HK-2 (cell line): ENCODE results near the gene PAFAH1B2.
"Not testable (repeated sequence)": the region's sequence is repeated elsewhere in the genome, so short reads cannot be mapped to it uniquely, and the experiment has no call there.

ENCODE experiments used
- DNase-seq: peaks from one replicate; pipeline ENCODE4 v3.0.0-alpha.2; 2018; ENCODE audit not compliant: unreplicated experiment

The PAFAH1B2 gene

DNA sequence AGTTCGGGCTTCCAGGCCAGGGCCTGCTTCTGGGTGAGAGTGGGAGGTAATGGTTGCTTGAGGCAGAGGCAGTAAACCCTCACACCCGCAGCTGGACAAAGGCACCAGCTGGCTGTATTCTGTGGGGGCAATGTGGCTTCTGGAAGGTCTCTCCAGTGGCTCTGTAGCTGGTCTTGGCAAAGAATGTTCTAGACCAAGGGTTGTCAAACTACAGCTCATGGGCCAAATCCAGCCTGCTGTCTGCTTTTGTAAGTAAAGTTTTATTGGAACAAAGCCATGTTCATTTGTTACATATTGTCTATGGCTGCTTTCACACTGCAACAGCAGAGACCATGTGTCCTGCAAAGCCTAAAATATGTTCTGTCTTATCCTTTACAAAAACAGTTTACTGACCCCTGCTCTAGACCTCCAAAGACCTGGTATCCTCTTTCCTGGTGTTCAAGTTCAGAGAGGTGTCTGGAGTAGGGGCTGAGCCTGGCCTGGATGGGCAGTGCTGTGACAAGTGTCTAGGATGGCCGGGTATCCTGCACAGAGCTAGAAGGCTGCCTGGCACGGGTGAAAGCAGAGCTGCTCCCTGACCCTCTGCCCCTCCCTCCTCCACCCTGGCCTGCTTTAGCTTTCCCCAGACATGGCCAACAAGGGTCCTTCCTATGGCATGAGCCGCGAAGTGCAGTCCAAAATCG, 58.4 kb downstream of the PAFAH1B2 start:
- DNase-seq = no peak

DNA sequence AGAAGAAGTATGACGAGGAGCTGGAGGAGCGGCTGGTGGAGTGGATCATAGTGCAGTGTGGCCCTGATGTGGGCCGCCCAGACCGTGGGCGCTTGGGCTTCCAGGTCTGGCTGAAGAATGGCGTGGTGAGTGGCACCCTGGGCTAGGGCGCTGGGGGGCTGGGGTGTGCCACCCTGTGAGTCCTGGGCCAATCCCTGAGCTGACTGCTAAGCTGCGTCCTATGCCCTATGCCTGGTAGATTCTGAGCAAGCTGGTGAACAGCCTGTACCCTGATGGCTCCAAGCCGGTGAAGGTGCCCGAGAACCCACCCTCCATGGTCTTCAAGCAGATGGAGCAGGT, 59.0 kb downstream of the PAFAH1B2 start:
- DNase-seq = no peak

DNA sequence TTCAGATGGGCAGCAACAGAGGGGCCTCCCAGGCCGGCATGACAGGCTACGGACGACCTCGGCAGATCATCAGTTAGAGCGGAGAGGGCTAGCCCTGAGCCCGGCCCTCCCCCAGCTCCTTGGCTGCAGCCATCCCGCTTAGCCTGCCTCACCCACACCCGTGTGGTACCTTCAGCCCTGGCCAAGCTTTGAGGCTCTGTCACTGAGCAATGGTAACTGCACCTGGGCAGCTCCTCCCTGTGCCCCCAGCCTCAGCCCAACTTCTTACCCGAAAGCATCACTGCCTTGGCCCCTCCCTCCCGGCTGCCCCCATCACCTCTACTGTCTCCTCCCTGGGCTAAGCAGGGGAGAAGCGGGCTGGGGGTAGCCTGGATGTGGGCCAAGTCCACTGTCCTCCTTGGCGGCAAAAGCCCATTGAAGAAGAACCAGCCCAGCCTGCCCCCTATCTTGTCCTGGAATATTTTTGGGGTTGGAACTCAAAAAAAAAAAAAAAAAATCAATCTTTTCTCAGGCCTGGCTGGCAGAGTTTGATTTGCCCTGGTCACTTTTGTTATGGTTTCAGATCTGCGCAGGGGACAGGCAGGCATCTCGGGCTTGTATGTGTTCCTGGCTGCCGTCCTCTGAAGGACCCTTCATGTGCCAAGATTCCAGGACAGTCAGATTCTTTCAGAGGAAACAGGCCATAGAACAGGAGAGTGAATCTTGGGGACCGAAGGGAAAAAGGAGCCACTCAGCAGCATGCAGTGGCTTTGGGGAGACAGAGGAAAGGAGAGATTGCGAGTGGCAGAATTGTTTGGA, 60.4 kb downstream of the PAFAH1B2 start:
- DNase-seq = no peak

DNA sequence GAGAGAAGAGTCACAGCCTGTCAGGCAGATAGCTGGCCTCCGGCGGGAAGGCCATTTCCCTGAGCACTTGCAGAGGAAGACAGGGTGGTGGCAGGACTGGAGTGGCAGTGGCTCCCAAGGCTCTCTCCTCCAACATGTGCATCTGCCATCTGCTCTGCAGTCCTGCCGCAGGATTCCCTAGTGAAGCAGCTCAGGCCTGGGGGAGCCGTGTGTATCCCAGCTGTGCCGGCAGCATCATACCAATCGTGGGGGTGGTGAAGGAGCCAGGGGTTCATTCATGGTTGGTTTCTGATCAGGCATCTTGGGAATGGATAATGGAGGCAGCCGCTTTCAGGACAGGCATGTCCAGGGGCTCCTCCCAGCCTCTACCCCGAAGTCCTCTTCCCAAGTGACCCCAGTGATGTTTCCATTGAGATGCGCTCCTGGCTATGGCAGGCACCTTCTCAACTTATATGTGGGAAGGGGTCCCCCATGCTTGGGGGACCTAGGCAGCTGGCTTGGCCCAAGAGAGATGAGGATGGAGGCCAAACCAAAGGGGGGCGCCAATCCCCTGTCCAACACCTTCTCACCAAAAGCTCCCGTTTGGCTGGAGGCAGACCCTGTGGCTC, 61.2 kb downstream of the PAFAH1B2 start:
- DNase-seq = no peak

DNA sequence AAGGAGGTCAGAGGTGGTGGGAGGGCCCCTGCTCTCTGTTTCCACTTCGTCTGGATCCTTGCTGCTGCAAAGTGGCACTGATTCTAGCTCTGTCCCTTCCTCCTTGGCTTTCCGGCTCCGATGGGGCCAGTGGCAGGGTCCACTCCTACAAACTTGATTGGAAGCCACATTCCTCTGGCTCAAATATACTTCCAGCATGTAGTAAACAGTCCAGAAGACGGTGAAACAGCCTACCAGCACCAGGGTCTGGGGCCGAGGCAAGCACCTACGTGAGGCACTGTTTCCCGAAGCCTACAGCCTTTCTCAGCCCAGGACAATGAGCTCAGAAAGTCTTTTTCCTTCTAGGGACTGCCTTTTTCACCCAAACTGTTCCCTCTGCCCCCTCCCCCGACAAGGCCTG, 62.0 kb downstream of the PAFAH1B2 start:
- not testable (repeated sequence) for DNase-seq

DNA sequence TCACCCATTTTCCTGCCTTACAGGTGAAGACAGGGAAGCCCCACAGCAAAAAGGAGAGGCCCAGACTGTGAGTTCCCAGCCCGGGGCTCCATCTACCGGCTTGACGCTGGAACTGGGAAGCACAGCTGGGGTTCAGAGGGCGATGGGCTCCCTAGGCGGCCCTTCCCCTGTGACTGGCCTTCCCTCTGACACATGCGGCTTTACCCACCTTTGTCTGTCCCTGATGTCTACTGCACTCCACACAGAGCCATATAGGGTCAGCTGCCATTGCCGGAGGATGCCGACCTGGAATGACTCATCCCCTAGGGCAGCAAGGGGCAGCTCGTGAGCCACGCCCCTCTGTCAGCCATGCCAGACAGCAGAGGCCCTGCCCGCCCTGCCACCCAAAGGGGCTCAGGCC, 62.8 kb downstream of the PAFAH1B2 start:
- DNase-seq = not testable (repeated sequence)

DNA sequence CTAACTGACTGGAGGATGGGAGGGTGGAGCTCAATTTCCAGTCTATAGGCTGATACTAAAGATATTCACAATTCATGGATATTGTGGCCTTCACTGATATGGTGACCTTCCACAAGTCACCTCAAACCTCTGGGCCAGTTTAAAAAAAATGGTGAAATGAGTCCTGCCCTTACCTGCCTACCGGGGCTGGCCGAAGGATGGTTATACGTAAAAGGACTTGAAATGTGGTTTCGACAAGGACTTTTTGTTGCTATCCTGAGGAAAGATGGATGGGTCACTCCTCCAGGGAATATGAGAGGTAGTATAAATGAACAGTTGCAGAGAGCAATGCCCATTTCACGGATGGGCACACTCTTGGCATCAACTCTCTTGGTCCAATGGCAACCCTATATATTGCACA, 63.4 kb downstream of the PAFAH1B2 start:
- not testable (repeated sequence) for DNase-seq

DNA sequence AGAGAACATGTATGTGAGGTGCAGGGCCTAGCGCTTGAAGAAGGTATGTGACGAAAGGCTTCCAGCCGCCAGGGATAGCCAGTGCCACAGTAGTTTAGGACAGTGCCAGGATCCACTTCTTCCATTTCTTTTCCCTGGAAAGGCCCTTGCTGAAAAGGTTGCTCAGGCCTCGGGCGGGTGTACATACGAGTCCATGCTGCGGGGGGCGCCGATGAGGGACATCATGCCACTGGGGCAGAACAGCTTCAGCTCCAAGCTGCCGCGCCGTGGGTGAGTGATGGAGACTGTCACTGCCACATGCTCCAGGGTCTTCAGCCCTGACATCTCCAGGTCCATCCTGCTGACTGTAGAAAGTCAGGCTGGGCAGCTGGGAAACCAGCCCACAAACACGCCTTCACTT, 64.6 kb downstream of the PAFAH1B2 start:
- DNase-seq = not testable (repeated sequence)

DNA sequence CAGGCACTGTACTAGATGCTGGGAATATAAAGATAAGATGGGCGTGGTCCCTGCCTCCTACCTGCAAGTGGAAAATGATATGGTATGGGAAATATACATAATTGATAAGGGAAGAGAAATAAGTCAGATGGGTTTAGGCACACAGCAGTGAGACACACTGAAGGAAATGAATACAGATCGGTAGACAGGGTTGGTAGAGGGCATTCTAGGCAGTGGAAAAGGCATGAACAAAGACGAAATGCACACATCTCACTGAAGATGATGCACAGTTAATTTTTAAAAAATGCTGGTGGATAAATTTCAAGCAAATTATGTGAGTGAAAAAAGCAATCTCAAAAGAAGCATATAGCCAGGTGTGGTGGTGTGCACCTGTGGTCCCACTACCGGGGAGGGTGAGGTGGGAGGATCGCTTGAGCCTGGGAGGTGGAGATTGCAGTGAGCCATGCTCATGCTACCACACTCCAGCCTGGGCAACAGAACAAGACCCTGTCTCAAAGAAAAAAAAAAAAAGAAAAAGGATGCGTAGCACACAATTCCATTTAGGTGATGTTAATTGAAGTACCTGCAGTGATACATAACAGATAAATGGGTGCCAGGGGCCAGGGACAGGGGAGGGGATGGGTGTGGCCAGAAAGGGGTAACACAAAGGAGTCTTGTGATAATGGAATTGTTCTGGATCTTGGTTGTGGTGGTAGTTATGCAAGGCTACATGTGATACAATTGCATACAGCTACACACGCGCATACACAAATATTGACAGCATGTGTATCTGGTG, 65.5 kb downstream of the PAFAH1B2 start:
- not testable (repeated sequence) for DNase-seq

DNA sequence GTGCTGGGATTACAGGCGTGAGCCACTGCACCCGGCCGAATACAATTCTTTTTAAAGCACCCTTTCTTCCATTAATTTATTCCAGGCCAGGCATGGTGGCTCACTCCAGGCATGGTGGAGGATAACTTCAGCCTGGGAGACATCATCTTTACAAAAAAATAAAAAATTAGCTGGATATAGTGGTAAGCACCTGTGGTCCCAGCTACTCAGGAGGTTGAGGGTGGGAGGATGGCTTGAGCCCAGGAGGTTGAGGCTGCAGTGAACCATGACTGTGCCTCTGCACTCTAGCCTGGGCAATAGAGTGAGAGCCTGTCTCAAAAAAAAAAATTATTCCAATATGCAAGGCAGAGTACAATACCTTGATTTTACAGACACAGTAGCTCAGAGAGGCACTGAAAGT, 66.5 kb downstream of the PAFAH1B2 start:
- no peak for DNase-seq

DNA sequence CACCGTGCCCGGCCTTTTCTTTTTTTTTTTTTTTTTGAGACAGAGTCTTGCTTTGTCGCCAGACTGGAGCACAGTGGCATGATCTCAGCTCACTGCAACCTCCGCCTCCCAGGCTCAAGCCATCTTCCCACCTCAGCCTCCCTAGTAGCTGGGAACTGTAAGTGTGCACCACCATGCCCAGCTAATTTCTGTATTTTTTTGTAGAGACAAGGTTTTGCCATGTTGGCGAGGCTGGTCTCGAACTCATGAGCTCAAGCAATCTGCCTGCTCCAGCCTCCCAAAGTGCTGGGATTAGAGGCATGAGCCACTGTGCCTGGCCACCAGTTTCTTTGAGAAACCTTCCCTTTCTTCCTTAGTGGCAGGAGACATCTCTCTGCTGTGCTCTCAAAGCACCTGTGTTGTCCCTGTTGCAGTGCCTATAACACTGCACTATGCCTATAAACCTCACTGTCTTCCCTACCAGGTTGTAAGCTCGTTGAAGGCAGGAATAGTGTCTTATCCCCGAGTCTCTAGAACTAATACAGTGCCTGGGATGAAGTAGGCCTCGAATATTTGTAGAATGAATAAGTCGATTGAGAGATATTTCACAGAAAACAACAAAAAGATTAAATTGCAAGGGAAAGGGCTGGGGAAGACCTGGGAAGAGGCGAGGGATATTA, 68.7 kb downstream of the PAFAH1B2 start:
- no peak for DNase-seq

DNA sequence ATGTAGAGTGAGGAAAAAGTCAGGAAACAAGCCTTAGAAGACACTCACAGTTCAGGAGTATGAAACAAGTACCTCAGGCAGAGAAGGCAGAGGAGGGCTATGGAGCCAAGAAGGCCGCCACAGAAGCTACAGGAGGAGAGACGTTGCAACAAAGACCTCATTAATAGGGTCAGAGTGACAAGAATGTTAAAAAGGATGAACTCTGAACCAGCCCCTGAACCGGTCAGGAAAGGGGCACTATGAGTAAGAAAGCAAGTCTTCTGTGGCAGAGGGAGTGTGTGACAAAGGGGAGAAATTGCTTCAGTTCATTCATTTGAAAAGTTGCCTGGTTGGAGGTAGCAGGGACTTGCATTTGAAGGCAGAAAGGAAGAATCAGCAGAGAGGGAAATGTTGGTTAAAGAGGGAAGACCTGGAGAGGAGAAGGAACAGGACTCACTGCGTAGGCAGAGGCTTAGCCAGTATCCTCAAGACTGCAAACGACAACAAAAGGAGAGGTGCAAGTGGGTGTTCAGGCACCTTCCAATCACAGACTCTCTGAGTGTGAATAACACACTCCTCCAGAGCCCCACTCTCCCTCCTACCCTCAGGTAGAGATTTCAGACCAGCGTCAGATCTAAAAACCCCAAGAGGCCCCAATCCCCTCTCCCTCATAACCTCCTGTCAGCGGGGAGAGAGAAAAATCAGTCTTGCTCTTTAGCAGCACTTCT, 70.5 kb downstream of the PAFAH1B2 start:
- DNase-seq = no peak

DNA sequence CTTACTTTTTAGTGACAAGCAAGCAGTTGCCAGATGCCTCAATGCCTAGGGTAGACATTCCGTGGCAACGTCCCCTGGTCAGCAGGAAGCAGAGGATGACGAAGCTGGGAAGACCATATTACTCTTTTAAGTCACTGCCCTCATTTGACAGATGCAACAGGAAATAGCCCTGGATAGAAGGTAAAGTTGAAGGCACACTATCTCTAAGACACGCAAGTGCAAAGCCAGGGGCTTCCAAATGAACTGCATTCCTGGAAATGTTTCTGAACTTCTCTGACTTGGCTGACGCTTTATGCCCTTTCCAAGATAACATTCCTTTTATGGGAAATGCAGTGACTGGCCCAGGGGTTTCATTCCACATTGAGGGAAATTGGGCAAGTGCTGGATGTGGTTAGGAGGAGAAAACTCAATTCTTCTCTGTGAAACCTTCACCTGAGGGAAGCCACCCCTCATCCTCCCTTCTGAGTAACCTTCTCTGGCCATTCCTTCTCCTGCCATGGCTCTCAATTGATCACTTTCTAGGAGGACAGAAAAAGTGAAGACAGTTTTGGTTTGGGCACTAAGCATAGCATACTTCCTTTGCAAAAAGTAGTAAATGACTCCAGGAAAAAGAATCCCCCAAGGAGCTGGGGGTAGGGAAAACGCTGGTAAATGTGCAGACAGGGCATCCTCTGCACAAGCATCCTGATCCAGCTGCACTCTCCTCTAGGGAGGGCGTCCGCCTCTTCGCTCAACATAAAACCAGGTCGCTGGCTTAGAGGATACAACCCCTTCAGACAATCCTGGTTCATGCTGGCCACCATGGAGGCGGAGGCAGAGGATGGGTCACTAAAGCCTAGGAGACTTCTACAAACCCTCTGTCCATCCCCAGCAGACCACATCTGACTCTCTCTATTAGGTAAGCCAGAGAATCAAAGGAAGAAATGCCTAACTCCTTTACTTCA, 73.3 kb downstream of the PAFAH1B2 start:
- DNase-seq = no peak

DNA sequence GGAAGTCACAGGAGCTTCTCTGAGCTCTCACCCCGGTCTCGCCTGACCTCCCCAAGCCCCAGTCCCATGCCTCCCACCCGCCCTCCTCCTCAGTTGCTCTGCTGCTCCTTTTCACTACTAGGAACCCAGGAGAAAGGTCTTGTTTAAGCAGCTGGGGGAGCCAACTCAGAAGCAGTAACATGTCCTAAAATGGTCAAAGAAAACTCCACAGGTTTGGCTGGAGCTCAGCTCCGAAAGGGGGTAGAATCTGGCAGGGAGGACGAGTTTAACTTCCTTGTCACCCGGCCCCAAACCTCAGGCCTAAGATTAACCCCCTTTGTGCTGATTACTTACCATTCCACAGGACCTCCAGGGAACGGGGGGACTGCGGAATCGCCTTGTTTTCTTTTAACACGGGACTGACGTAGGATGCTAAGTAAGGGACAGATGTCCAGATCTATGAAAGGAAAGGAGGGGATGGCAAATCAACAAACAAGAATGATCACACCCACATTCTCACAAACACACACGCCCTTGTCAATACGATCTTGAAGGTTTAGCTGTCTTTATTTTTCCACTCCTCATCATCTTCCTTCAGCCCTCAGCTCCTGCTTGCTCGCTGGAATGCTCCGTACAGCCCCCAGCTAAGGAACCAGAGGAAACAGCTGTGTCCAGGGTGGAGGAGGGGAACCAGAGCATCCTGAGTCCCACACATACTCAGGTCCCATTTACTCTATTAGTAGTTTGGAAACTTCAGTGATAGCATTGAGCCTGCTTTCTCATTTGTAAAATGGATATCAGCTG, 74.2 kb downstream of the PAFAH1B2 start:
- DNase-seq = no peak

DNA sequence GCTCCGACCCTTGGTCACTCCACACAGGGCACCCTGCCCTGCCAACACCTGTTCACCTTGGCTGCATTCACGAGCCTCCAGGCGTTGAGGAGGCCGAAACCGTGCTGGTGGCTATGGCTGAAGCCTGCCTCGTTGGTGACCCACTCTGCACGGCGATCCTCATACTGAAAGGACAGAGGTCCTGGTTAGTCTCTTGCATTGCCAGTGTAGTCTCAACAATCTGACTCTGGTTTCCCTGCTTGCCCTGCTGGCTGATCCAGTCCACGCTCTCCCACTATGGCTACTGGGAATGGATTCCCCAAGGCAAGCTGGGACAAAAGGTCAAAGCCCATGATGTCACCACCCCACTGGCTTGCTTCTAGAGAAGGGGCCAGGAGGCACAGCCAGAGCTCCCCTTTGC, 74.9 kb downstream of the PAFAH1B2 start:
- no peak for DNase-seq

DNA sequence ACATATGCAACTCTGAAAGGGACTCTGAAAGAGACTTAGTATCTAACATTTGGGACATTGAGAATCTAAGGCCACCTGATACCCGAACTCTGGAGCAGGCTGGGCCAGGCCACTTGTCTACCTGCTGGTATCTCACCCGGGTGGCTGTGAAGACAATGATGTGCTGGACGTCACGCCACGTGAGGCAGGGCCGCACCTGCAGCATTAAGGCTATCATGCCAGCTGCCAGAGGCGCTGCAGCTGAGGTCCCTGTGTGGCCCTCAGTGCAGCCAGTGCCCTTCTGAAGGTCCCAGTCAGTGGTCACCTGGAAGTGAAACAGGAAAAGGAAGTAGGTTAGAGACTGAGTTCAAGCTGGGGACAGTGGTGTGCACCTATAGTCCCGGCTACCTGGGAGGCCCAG, 75.4 kb downstream of the PAFAH1B2 start:
- DNase-seq = no peak

DNA sequence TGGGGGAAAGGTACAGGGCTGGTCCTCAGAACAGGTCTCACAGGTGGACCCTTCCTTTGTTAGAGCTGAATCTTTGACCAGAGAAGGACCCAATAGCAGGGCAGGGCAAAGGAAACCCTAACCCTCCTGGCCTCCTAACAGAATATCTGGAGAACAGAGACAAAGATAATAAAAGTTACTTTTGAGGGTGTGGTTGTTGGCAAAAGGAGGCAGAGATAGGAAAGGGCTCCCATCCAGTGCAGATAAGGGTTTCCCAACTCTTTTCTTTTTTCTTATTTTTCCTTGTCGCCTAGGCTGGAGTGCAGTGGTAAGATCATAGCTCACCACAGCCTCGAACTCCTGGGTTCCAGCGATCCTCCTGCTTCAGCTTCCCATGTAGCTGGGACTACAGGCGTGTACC, 75.9 kb downstream of the PAFAH1B2 start:
- DNase-seq = no peak

DNA sequence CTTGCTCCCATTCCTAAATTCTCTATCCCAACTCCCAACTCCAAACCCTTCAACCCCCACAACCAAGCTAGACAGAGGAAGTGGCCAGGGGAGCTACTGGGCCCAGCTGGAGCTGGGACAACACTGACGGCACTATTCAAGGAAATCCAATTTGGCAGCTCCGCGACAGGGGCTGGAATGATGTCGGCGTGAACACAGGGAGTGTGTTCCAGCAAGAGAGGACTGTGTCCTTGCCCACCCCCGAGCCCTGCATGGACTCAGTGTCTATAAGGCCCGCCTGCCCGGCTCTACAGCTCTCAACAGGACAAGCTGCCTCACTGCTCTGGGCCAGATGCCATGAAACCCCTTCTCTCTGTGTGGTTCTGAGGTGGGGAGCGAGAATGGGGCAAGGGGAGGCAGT, 76.5 kb downstream of the PAFAH1B2 start:
- no peak for DNase-seq
